Lung (tissue), 12 donors: Measurements from ENCODE around the gene ADAM10. TPM values are rescaled to one million over a fixed set of nuclear protein-coding genes. Genes with fewer than 3 reads are reported as not detected.

Experiments
- ATAC-seq: fragments of 200-7000 bp; cut with Tn5 transposase; one replicate; pipeline ENCODE4 v1.9.1; 2020; ENCODE audit warnings: moderate number of reproducible peaks; ENCODE audit not compliant: insufficient read depth, low FRiP score
- DNase-seq, 3 donors: peaks; one replicate each; pipeline ENCODE4 v3.0.0-alpha.2; 2013 to 2017
- H3K27ac ChIP-seq, 2 donors: one replicate each; pipeline ENCODE4 v1.5.1; 2013; ENCODE audit warnings: mild to moderate bottlenecking in 2 of 2, moderate library complexity in 2 of 2, control low read depth in 1 of 2, inconsistent platforms in 1 of 2, low read depth in 1 of 2, low read length in 1 of 2
- H3K27me3 ChIP-seq, 3 donors: one replicate each; pipeline ENCODE4 v1.5.1; 2013; ENCODE audit warnings: low read length in 2 of 3; ENCODE audit not compliant: control insufficient read depth in 3 of 3, insufficient read depth in 3 of 3
- H3K36me3 ChIP-seq, 4 donors: one replicate each; pipeline ENCODE4 v1.5.1; 2013; ENCODE audit warnings: low read length in 4 of 4, mild to moderate bottlenecking in 1 of 4, moderate library complexity in 1 of 4; ENCODE audit not compliant: control insufficient read depth in 4 of 4, insufficient read depth in 4 of 4
- H3K4me1 ChIP-seq, 5 donors: one replicate each; pipeline ENCODE4 v1.5.1; 2013; ENCODE audit warnings: low read length in 5 of 5, mild to moderate bottlenecking in 2 of 5, moderate library complexity in 1 of 5; ENCODE audit not compliant: control insufficient read depth in 5 of 5, insufficient read depth in 5 of 5
- H3K4me3 ChIP-seq: one replicate; pipeline ENCODE4 v1.5.1; 2013; ENCODE audit warnings: mild to moderate bottlenecking, control low read depth, moderate library complexity
- H3K9ac ChIP-seq, 2 donors: one replicate each; pipeline ENCODE4 v1.5.1; 2013; ENCODE audit warnings: low read length in 2 of 2, control low read depth in 1 of 2; ENCODE audit not compliant: insufficient read depth in 1 of 2
- H3K9me3 ChIP-seq, 4 donors: one replicate each; pipeline ENCODE4 v1.5.1; 2013; ENCODE audit warnings: low read length in 3 of 4, mild to moderate bottlenecking in 1 of 4, moderate library complexity in 1 of 4; ENCODE audit not compliant: control insufficient read depth in 4 of 4, insufficient read depth in 3 of 4
- WGBS, 2 donors: extraction: QIAGEN DNeasy Blood & Tissue Kit; methylation state at CpG; one replicate each; pipeline ENCODE4 v1.1.7; 2013; 5-methylcytosine and 5-hydroxymethylcytosine counted together
- polyA plus RNA-seq, 2 donors: library from polyadenylated mRNA; stranded (reverse); fragments of 200-250 nt; gene quantifications; one replicate each; pipeline ENCODE4 v1.2.1, GENCODE V29; 2013
- total RNA-seq, 2 donors: library from RNA; depleted of rRNA in 1 of 2; stranded (reverse); fragments of >200 nt in 1 of 2; gene quantifications; one replicate each; pipeline ENCODE4 v1.2.1, GENCODE V29; 2014 to 2021
- TF ChIP-seq, protein P1 (sequence below): IDR thresholded peaks from 2 replicates; pipeline ENCODE4 v1.5.1; 2012; ENCODE audit warnings: mild to moderate bottlenecking; ENCODE audit errors: control extremely low read depth, extremely low read depth
- donor health status: control.
- donor health status: control.
- donor health status: Bipolar disorder and iron deficiency.
- donor health status: healthy.
- donor health status: DM: yes; HTN: yes; CAD: no.

ADAM10 gene
- total and polyA plus RNA-seq, 4 donors, result 9.7 to 274 (median 88.6) TPM

DNA sequence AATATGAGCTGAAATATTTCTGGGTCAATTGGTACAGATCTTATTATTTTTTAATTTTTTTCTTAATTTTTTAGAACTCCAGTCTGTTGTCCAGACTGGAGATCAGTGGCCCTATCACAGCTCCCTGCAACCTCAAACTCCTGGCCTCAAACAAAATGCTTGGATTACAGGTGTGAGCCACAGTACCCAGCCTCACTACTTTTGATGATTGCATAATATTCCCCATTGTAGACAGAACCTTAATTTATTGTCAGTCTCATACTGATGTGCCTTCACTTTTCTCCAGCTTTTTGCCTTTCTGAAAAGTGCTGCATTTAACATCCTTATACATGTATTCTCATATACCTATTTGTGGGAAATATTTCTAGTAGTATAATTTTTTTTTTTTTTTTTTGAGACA, 172.8 kb downstream of the ADAM10 start:
- Histone ChIP-seq H3K27me3 (no peaks in the 10 kb centered on the region), H3K36me3 (no peaks in the 10 kb centered on the region), H3K4me3 (no peak overlapping the region), H3K4me1 (no peaks in the 10 kb centered on the region), H3K9ac (no peak overlapping the region), H3K27ac (no peak overlapping the region), H3K9me3 (no peaks in the 10 kb centered on the region)
- TF ChIP-seq, protein P1, sequence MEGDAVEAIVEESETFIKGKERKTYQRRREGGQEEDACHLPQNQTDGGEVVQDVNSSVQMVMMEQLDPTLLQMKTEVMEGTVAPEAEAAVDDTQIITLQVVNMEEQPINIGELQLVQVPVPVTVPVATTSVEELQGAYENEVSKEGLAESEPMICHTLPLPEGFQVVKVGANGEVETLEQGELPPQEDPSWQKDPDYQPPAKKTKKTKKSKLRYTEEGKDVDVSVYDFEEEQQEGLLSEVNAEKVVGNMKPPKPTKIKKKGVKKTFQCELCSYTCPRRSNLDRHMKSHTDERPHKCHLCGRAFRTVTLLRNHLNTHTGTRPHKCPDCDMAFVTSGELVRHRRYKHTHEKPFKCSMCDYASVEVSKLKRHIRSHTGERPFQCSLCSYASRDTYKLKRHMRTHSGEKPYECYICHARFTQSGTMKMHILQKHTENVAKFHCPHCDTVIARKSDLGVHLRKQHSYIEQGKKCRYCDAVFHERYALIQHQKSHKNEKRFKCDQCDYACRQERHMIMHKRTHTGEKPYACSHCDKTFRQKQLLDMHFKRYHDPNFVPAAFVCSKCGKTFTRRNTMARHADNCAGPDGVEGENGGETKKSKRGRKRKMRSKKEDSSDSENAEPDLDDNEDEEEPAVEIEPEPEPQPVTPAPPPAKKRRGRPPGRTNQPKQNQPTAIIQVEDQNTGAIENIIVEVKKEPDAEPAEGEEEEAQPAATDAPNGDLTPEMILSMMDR, result no peak
- DNase-seq (no peak), ATAC-seq (no peak)

GRCh38 chr15:58575045-58575786, 174.3 kb downstream of the ADAM10 start:
- TF ChIP-seq, protein P1, result no peak
- DNase-seq, result no peak
- no peaks in the 10 kb centered on the region for H3K4me1 ChIP-seq
- no peaks in the 10 kb centered on the region for H3K27me3 ChIP-seq
- no peak for ATAC-seq
- H3K9me3 ChIP-seq, result no peaks in the 10 kb centered on the region
- H3K27ac ChIP-seq, result no peak overlapping the region
- no peaks in the 10 kb centered on the region for H3K36me3 ChIP-seq
- WGBS, 2 donors, result 95 to 97% methylated on average over 14 of the region's 14 CpGs
- H3K4me3 ChIP-seq, result no peak overlapping the region
- H3K9ac ChIP-seq, result no peak overlapping the region

DNA sequence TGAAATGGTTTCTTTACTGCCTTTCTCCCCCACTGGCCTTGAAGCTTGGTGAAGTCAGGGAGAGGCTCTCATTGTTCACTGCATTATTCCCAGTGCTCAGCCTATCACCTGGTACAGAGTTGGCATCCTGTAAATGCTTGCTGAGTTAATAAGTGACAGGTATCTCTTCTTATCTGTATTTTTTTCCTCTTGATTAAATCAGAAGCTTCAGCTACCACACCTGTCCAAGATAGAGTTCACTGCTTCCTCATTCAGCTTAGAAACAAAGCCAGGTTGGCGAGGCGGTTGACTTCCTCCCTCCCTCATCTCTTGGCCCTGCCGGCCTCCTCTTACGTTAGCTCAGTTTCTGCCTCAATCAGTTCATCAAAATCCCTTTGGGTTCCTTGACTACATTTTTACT, 174.9 kb downstream of the ADAM10 start:
- Histone ChIP-seq H3K27me3 (no peaks in the 10 kb centered on the region), H3K27ac (no peak overlapping the region), H3K9me3 (no peaks in the 10 kb centered on the region), H3K4me1 (no peaks in the 10 kb centered on the region), H3K9ac (no peak overlapping the region), H3K4me3 (no peak overlapping the region), H3K36me3 (no peaks in the 10 kb centered on the region)
- DNase-seq, result no peak
- WGBS, 2 donors, result 71 to 73% methylated on average over 4 of the region's 4 CpGs
- ATAC-seq, result no peak
- TF ChIP-seq, protein P1, result no peak

DNA sequence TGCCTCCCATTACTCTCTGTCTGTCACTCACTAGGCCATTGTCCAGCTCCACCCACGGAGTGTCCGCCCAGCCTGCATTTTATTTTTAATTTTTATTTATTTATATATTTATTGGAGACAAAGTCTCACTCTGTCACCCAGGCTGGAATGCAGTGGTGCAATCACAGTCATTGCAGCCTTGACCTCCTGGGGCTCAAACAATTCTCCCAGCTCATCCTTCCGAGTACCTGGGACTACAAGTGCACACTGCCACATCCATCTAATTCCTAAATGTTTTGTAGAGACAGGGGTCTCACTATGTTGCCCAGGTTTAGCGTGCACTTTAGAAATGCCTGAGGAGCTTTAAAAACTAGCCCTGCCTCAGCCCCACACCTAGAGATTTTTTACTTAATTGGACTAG, 176.2 kb downstream of the ADAM10 start:
- no peaks in the 10 kb centered on the region for H3K27me3 ChIP-seq
- TF ChIP-seq, protein P1, result no peak
- no peak overlapping the region for H3K9ac ChIP-seq
- no peaks in the 10 kb centered on the region for H3K36me3 ChIP-seq
- 91 to 98% methylated on average over 4 of the region's 4 CpGs for WGBS, 2 donors
- peaks cover 0 to 1% (median 0%) of the 10 kb centered on the region in 5 donors for H3K4me1 ChIP-seq
- H3K27ac ChIP-seq, result no peak overlapping the region
- DNase-seq (no peak), ATAC-seq (no peak)
- peaks cover 0 to 2% (median 0%) of the 10 kb centered on the region in 4 donors for H3K9me3 ChIP-seq
- H3K4me3 ChIP-seq, result no peak overlapping the region
